GM18873 (cell line): ENCODE results near the gene TTLL9.

Experiments used
- ATAC-seq: cut with Tn5 transposase; IDR thresholded peaks from one replicate; pipeline ENCODE4 v1.9.1; 2021; ENCODE audit warnings: mild to moderate bottlenecking, moderate library complexity, moderate number of reproducible peaks; ENCODE audit not compliant: unreplicated experiment, low FRiP score

The TTLL9 gene

DNA sequence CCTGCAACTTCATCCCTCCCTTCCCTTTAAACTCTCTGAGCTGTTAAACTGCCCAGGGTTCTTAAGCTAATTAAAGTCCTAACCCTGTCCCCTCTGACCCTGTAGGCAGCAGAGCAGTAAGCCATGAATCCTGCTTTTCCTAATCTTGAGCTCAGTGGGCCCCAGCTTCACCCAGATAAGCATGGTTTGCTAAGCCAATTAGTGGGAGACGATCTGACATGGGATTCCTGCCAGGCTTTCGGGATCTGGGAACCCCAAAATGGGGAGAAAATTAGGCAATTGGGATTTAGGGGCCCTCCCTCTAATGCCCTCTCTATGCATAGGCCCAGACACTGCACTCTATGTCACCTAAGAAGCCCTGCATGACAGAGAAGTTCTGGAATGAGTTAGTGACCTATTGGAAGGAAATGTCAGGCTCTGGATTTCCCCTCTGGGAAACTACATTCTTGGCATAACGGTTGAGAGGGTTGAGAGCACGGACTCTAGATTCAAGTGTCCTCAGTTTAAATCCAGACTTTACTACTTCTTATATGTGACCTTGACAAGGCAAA lies 102.1 kb downstream of the TTLL9 start:
- no peak for ATAC-seq

DNA sequence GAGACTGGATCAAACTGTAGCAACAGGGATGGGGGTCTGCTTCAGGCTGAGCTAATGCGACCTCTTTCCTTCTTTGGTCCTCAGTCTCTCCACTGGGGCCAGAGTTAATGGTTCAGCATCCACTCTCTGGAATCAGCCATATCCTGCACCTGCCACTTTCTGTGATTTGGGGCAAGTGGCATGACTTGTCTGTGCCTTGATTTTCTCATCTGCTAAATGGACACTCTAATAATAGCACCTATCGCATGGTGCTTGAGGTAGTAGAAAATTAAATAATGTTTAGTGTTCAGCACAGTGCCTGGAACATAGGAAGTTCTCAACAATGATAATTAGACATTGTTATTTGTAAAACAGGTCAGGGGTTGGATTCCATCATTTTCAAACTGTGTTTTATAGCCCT lies 103.9 kb downstream of the TTLL9 start:
- ATAC-seq, result no peak

DNA sequence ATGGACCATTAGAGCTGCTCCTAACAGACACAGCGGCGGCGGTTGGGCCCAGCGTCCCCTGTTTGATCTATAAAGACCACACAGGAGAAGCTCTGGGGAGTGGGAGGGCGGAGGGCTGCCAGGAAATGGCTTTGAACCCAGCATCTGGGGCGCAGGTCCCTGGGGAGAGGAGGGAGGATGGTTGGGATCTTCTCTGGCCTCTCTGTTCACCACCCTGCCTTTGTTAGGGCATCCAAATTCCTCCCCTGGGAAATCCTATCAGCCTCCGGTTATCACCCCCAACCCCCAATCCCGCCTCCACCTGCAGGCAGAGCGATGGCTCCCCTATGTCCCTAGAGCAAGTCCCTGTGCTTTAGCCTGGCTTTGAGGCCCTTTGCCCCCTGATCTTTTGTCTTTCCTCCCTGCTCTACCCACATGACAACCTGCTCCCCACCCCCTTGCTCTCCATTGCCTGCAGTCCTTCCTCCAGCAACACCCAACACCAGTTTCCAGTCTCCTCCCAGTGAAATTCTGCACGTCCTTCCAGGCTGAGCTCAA lies 104.6 kb downstream of the TTLL9 start:
- ATAC-seq, result no peak

DNA sequence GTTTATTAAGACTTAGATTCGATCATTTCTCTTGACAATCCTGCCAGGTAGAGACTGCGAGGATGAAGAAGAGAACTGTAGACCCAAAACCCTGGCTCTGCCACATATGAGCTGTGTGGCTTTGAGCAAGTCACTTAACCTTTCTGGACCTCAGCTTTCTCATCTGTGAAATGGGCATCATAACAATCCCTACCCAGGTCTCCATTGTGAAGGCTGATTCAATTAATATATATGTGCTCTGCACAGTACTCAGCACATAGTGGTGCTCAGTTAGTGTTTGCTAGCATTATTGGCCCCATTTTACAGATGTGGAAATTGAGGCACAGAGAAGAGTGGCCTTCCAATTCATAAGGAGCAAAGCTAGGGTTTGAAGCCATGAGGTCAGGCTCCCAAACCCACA lies 105.4 kb downstream of the TTLL9 start:
- ATAC-seq, result no peak

DNA sequence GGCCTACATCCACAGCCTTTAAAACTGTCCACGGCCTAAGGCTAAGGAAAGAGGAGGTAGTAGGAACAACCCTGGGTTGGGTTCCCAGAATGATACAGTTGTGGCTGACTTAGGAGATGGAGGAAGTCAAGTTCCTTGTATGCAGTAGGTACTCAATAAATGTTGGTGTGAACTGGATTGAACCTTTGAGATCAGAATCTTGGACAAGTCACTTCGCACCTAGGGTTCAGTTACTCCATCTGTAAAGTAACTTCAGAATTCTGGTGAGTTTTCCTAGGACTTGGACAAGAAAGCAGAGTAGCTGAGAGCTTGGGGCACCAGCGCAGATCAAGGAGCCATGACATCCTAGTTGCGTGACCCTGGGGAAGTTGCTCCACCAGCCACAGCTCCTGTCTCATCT lies 106.6 kb downstream of the TTLL9 start:
- ATAC-seq, result no peak

DNA sequence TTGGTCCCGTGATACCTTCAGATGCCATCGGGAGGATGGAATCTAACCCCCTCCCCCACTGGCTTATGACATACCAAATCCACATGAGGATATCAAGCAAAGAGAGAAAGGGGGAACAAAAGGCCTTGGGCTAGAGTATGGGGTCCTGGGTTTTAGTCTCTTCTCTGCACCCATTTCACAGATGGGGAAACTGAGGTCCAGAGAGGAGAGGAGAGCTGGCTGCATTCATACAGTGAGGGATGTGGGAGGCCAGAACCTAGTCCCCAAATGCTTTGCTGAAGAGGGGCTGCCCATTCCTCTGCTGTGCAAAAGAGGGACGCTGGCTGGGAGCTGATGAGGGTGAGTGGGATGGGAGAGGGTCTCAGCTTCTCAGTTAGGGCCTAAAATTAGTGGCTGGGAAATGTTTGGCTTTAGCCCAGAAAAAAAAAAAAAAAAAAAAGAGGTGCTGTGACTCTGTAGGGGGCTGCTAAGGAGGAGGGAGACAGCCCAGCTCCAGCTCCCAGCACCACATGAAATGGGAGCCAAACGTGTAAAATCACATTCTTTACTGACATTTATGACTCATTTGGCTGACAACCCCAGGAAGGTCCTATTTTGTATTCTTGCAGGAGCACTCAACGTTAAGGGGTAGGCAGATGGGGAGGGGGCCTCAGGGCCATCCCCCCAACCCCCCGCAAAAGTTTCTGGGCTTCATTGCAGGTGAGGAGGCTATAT lies 109.4 kb downstream of the TTLL9 start:
- no peak for ATAC-seq

DNA sequence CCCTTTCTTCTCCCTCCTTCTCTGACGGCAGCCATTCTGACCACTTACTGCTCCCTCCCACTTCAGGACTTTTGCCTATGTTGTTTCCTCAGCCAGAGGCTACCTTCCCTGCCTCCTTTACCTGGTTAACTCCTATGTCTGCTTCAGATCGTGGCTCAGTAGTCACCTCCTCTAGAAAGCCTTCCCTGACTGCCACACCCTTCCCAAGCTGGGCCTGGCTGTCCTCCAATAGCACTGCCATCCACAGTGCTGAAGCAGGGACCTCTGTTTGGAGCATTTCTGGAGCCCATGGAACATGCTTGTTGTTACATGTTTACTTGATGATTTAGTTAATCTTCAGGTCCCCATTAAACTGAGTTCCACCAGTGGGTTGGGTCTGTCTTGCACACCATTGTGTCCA lies 111.3 kb downstream of the TTLL9 start:
- no peak for ATAC-seq

DNA sequence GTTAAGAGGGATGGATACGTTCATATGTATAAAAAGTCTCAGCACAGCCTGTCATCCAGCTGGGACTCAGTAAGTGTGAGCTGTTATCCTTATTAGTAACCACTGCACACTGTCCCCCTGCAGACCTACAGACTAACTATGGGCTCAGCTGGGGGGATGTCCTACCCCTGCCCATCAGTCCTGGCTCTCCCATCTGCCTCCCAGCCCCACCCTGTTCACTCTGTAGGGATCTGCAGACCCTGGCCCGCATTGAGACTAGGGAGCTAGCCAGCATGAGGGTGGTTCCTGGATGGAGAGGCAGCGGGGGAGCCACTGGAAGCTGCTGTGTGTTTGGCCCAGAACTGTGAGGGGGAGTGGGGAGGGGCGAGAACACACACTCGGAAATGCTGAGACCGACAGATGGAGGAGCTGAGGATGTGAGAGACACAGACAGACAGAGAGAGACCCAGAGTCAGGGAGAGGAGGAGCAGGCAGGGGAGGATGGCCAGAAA lies 114.6 kb downstream of the TTLL9 start:
- ATAC-seq, result no peak

DNA sequence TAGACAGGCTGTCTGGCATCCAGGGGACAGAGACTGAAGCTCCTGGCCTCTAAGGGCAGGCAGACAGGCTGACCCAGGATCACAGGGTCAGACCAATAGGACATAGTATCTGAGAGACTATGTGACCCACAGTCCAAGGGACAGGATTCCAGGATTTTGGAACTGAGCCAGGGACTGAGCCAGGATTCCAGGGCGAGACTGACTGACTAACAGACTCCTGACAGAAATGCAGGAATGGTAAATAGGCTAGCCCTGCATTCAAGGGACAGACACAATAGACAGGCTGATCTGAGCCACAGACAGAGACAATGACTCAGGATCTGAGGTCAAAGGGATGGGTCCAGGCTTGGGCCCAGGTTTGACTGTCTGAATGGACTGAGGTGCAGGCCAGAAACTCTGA lies 117.3 kb downstream of the TTLL9 start:
- ATAC-seq, result no peak

DNA sequence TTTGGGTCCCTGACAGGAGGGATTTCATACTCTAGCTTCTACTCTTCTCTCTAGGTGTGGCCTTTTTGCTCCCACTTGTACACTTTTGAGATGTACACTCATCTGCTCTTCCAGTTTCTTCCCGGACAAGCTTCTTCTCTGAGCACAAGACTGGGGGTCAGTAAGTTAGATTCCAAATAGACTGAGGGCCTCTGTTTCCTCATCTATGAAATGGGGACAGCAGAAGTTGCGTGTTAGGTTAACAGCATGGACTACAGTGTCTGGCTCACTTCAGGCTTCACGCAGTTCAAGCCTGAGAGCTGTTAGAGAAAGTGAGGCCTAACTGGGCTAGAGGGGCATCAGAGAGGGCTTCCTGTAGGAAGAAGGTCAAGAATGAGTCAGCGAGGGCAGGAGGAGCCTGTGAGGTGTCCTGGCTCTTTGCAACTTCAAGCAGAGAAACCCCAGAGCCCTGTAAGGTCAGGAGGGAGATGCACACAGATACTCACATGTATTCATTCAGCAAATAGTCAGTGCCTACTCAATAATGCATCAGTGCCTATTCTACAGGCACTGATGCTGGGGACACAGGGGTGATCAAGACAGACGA lies 118.1 kb downstream of the TTLL9 start:
- no peak for ATAC-seq

DNA sequence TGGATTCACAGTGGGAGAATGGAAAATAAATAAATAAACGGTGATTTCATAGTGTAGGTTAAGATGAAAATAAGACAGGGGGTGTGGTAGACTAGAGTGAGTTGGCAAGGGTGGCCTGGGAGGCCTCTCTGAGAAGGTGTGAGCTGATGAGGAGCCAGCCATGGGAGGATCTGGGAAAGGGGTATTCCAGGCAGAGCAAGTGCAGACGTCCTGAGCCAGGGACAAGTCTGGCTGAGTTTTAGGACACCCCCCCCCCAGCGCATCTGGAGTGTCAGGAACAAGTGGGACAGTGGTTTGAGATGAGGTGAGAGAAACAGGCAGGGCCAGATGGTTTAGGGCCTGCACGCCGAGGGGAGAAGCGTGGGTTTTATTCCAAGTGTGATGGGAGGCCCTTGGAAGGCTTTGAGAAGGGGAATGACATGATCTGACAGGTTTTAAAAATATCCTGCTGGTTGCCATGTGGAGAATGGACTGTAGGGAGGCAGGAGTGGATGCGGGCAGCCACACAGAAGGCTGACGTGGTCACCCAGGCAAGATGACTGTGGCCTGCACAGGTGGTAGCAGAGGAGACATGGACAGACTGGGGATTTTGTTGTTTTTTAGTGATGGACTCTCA lies 118.7 kb downstream of the TTLL9 start:
- ATAC-seq, result no peak

DNA sequence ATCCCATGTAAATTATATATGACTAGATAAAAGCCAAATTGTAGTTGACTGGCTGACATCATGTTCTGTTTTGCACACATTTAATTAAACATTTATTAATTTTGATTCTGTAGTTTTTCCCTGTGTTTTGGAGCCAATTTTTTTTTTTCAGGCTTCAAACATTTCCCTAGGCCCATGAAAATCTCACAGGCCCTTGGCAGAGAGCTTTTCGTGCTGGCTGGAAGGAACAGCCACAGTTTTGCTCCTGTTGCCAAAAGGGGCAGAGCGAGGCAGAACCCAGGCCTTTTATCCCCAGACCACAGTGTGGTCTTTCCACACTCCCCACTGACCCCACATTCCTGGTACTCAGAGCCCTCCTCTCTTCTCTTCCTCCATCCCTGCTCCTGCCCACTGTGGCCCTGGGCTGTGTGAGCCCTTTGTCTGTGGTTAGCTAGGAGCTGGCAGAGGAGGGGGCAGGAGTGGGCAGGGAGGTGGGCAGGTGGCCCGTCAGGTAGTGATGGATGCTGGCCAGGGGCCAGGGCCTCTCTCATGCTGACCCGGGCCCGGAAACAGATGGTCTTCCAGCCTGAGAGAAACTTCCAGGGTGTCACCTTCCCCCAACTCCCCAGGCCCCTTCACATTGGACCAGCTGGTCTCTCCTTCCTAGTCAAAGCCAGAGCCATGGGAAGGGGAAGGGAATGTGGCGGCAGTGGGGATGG lies 120.4 kb downstream of the TTLL9 start:
- no peak for ATAC-seq

DNA sequence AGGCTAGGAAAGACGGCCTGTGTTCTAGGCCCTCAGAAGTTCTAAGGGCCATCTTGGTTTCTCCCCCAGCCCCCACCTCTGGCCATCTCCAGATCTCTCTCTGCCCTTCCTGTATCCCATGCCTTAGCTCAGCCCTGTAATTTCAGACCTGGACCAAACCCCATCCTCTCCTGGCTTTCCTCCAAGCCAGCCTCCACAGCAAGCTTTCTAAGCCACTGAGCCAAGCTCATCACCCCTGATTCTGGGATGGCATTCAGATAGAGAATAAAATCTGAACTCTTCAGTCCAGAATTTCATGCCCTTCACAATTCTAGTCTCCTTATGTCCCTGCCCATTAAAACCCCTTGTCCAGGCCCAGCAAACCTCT lies 120.9 kb downstream of the TTLL9 start:
- no peak for ATAC-seq

DNA sequence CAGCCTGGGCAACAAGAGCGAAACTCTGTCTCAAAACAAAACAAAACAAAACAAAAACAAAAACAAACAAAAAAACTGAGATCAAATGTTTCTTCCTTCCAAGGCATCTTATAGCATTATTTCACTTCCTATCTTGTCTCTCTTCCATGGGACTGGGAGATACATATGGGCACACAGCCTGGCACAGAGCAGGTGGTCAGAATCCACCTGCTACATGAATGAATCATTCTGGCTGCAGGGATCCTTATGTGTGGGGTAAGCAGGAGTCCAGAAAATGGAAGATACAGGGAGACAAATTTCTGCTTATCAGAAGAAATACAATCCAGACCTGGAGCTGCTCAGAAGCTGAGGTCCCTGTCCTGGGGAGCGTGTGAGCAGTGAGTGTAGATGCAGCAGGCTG lies 121.7 kb downstream of the TTLL9 start:
- ATAC-seq, result no peak
